Measurements from ENCODE around the gene C10orf105.

- no peak for TF ChIP-seq EZH2 (IDR thresholded peaks at IDR 0.05)
- TF ChIP-seq FOXP2 (optimal IDR thresholded peaks at IDR 0.05; ENCODE audit: control extremely low read depth, extremely low read length, insufficient read depth), result no peak
- no peak for TF ChIP-seq POLR2AphosphoS5 (IDR thresholded peaks at IDR 0.05; ENCODE audit: borderline replicate concordance, low read depth, low read length)
These were observed 20.6 kb upstream of the C10orf105 start for GRCh38 chr10:71740069-71740653.

All from SK-N-MC (cell line).